Type B pancreatic cell (in vitro differentiated cells): ENCODE measurements around the gene KLF4. TPM values are rescaled to one million over a fixed set of nuclear protein-coding genes. Genes with fewer than 3 reads are reported as not detected.

ENCODE experiments used
- DNase-seq: peaks from one replicate; pipeline ENCODE4 v3.0.0; 2021; ENCODE audit warnings: mixed read lengths; ENCODE audit not compliant: unreplicated experiment; ENCODE audit errors: extremely low spot score
- H3K27ac Mint-ChIP-seq: 2 replicates; pipeline ENCODE4 v1.8.0; 2021; ENCODE audit warnings: mild to moderate bottlenecking, mixed read lengths
- H3K27me3 Mint-ChIP-seq: 2 replicates; pipeline ENCODE4 v1.8.0; 2021; ENCODE audit warnings: mixed read lengths
- H3K36me3 Mint-ChIP-seq: 2 replicates; pipeline ENCODE4 v1.8.0; 2021; ENCODE audit warnings: mixed read lengths
- H3K4me1 Mint-ChIP-seq: one replicate; pipeline ENCODE4 v1.8.0; 2021; ENCODE audit warnings: mixed read lengths; ENCODE audit not compliant: unreplicated experiment
- H3K4me3 Mint-ChIP-seq: 2 replicates; pipeline ENCODE4 v1.8.0; 2021; ENCODE audit warnings: mild to moderate bottlenecking, mixed read lengths
- H3K9me3 Mint-ChIP-seq: 2 replicates; pipeline ENCODE4 v1.8.0; 2021; ENCODE audit warnings: mixed read lengths
- CTCF ChIP-seq: fragments of 200-600 bp; sonication (generic); conservative IDR thresholded peaks from 2 replicates; pipeline ENCODE4 v1.5.0; 2021; ENCODE audit warnings: antibody characterized with exemption, mild to moderate bottlenecking
- long read RNA-seq: library from polyadenylated mRNA; unstranded; transcript quantifications from one replicate; pipeline ENCODE4 v2.0.0, GENCODE V29; 2020
- total RNA-seq: library from RNA; stranded (reverse); gene quantifications from 2 replicates; pipeline ENCODE4 v1.2.1, GENCODE V29; 2021; ENCODE audit warnings: low replicate concordance

Gene KLF4
- 49.5 and 136 TPM in 2 replicates for total RNA-seq
- long read RNA-seq, transcript KLF4-205 (3 exons, 2,393 nt): major isoform, 9 of 34 reads
- long read RNA-seq, partial matches to known transcripts: 21 of 34 reads
- long read RNA-seq, other reads (novel, unspliced or antisense): 1 of 34 reads

GRCh38 chr9:107489687-107490605 lies at the start of gene KLF4:
Gene KLF4, minus strand, starts transcription at chr9:107489769. Its CDS starts 597 bp downstream, at chr9:107489172.
- Mint-ChIP-seq H3K4me3 (peak within 1 kb of the TSS; percentile 93), H3K27ac (peak within 1 kb of the TSS; percentile 97), H3K36me3 (peaks cover 14% of the 10 kb centered on the region), H3K4me1 (peaks cover 15% of the 10 kb centered on the region), H3K27me3 (peaks cover 80% of the 10 kb centered on the region), H3K9me3 (no peaks in the 10 kb centered on the region)
- peak; percentile 90 for DNase-seq
- no peak for TF ChIP-seq CTCF

- TF ChIP-seq CTCF: no peak
- H3K4me1 Mint-ChIP-seq: no peaks in the 10 kb centered on the region
- DNase-seq: no peak
- H3K4me3 Mint-ChIP-seq: no peak overlapping the region
- H3K9me3 Mint-ChIP-seq: no peaks in the 10 kb centered on the region
- H3K36me3 Mint-ChIP-seq: no peaks in the 10 kb centered on the region
- H3K27me3 Mint-ChIP-seq: no peaks in the 10 kb centered on the region
- no peak overlapping the region for H3K27ac Mint-ChIP-seq
These were observed 46.9 kb upstream of the KLF4 start for GRCh38 chr9:107536462-107536861.

- H3K36me3 Mint-ChIP-seq: no peaks in the 10 kb centered on the region
- H3K4me1 Mint-ChIP-seq: no peaks in the 10 kb centered on the region
- no peak for DNase-seq
- TF ChIP-seq CTCF: no peak
- no peak overlapping the region for H3K4me3 Mint-ChIP-seq
- no peak overlapping the region for H3K27ac Mint-ChIP-seq
- H3K27me3 Mint-ChIP-seq: no peaks in the 10 kb centered on the region
- H3K9me3 Mint-ChIP-seq: no peaks in the 10 kb centered on the region
These were observed 45.0 kb upstream of the KLF4 start for GRCh38 chr9:107534510-107535078.

- TF ChIP-seq CTCF: no peak
- no peaks in the 10 kb centered on the region for H3K36me3 Mint-ChIP-seq
- H3K27me3 Mint-ChIP-seq: no peaks in the 10 kb centered on the region
- no peaks in the 10 kb centered on the region for H3K9me3 Mint-ChIP-seq
- no peak for DNase-seq
- H3K4me3 Mint-ChIP-seq: no peak overlapping the region
- H3K27ac Mint-ChIP-seq: no peak overlapping the region
- H3K4me1 Mint-ChIP-seq: no peaks in the 10 kb centered on the region
These were observed 41.1 kb upstream of the KLF4 start for GRCh38 chr9:107530679-107531078.

- Mint-ChIP-seq H3K9me3 (no peaks in the 10 kb centered on the region), H3K4me1 (no peaks in the 10 kb centered on the region), H3K27me3 (no peaks in the 10 kb centered on the region), H3K36me3 (no peaks in the 10 kb centered on the region), H3K4me3 (no peak overlapping the region), H3K27ac (no peak overlapping the region)
- no peak for DNase-seq
- TF ChIP-seq CTCF: no peak
These were observed 39.1 kb upstream of the KLF4 start for GRCh38 chr9:107528686-107529085.
